22Rv1 (cell line): ENCODE results near the gene PFKFB1.

Experiments
- ZFX ChIP-seq: fragments of 450-650 bp; IDR thresholded peaks from 2 replicates; pipeline ENCODE4 v1.6.1; 2017; ENCODE audit warnings: antibody characterized with exemption, borderline replicate concordance
- TF ChIP-seq, protein P1 (sequence below): fragments of 450-650 bp; IDR thresholded peaks from 2 replicates; pipeline ENCODE4 v1.5.1; 2017; ENCODE audit warnings: mild to moderate bottlenecking

DNA sequence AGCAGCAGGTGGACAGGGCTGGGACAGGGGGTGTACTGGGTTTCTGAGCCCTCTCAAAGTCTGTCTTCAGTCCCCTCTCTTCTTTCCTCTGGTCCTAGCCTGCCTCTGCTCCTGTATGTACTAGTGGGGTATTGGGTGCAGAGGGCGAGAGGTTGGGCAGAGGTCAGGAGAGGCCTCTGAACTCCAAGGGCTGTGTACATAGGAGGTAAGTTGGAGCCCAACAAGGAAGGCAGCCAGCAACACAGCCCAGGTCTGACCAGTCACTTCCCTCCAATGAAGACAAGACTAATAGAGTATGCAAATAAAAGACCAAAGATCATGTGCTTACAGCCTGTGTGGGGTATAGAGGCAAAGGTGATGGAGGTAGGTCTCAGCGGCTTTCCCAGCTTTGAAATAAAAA, at the start of gene PFKFB1:
- TF ChIP-seq, protein P1, sequence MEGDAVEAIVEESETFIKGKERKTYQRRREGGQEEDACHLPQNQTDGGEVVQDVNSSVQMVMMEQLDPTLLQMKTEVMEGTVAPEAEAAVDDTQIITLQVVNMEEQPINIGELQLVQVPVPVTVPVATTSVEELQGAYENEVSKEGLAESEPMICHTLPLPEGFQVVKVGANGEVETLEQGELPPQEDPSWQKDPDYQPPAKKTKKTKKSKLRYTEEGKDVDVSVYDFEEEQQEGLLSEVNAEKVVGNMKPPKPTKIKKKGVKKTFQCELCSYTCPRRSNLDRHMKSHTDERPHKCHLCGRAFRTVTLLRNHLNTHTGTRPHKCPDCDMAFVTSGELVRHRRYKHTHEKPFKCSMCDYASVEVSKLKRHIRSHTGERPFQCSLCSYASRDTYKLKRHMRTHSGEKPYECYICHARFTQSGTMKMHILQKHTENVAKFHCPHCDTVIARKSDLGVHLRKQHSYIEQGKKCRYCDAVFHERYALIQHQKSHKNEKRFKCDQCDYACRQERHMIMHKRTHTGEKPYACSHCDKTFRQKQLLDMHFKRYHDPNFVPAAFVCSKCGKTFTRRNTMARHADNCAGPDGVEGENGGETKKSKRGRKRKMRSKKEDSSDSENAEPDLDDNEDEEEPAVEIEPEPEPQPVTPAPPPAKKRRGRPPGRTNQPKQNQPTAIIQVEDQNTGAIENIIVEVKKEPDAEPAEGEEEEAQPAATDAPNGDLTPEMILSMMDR: no peak
- TF ChIP-seq ZFX: no peak
